HG02870 (cell line): ENCODE measurements around the gene TGFBR3L.
A peak's percentile ranks its signal among the peaks of the same experiment; 100 is the strongest.
"Not testable (repeated sequence)": the region's sequence is repeated elsewhere in the genome, so short reads cannot be mapped to it uniquely, and the experiment has no call there.

Experiments
- ATAC-seq: cut with Tn5 transposase; IDR thresholded peaks from one replicate; pipeline ENCODE4 v1.9.1; 2021; ENCODE audit warnings: mild to moderate bottlenecking, moderate library complexity; ENCODE audit not compliant: unreplicated experiment

TGFBR3L gene

GRCh38 chr19:7926727-7927604 is 12.3 kb downstream of the TGFBR3L start:
- no peak for ATAC-seq

- ATAC-seq, result no peak
These were observed 13.1 kb downstream of the TGFBR3L start for GRCh38 chr19:7927605-7928333.

GRCh38 chr19:7928334-7928706 is 13.7 kb downstream of the TGFBR3L start:
- ATAC-seq, result no peak

- ATAC-seq, result no peak
These were observed 14.4 kb downstream of the TGFBR3L start for GRCh38 chr19:7928741-7929701.

- ATAC-seq, result not testable (repeated sequence)
These were observed 15.4 kb downstream of the TGFBR3L start for GRCh38 chr19:7930030-7930429.

- ATAC-seq, result no peak
These were observed 16.1 kb downstream of the TGFBR3L start for GRCh38 chr19:7930765-7931164.

- no peak for ATAC-seq
These were observed 16.8 kb downstream of the TGFBR3L start for GRCh38 chr19:7931221-7932061.

GRCh38 chr19:7932276-7932929 is 17.8 kb downstream of the TGFBR3L start:
- no peak for ATAC-seq

GRCh38 chr19:7932930-7933300 is 18.3 kb downstream of the TGFBR3L start:
- no peak for ATAC-seq

- ATAC-seq, result no peak
These were observed 18.8 kb downstream of the TGFBR3L start for GRCh38 chr19:7933411-7933810.

- ATAC-seq, result no peak
These were observed 19.4 kb downstream of the TGFBR3L start for GRCh38 chr19:7933828-7934725.

GRCh38 chr19:7934766-7935165 is 20.1 kb downstream of the TGFBR3L start:
- ATAC-seq, result no peak

- no peak for ATAC-seq
These were observed 26.2 kb downstream of the TGFBR3L start for GRCh38 chr19:7940841-7941240.

GRCh38 chr19:7941895-7942596 is 27.4 kb downstream of the TGFBR3L start:
- no peak for ATAC-seq

- no peak for ATAC-seq
These were observed 28.4 kb downstream of the TGFBR3L start for GRCh38 chr19:7942981-7943443.

- ATAC-seq, result peak; percentile 95
These were observed 29.0 kb downstream of the TGFBR3L start, which contains the start of gene TIMM44 for GRCh38 chr19:7943444-7944176. Gene TIMM44, minus strand, starts transcription at chr19:7943666. Its CDS starts 15 bp downstream, at chr19:7943651.

GRCh38 chr19:7944177-7944761 is 29.6 kb downstream of the TGFBR3L start:
- no peak for ATAC-seq
